K562 (cell line): ENCODE results near the gene MTA1. TPM values are rescaled to one million over a fixed set of nuclear protein-coding genes. Genes with fewer than 3 reads are reported as not detected.

Experiments used
- GABPA ChIP-seq: fragments of 200-800 bp; sonication (Bioruptor generic); conservative IDR thresholded peaks from 2 replicates; pipeline ENCODE4 v1.6.1; 2016; ENCODE audit warnings: low read depth, missing genetic modification characterization, missing compliant biosample characterization
- POLR2G ChIP-seq: fragments of 200-400 bp; formaldehyde crosslinking; IDR thresholded peaks from 2 replicates; pipeline ENCODE4 v1.6.1; 2017; ENCODE audit warnings: low read depth, mild to moderate bottlenecking, antibody characterized with exemption, low read length, moderate library complexity
- RBFOX2 ChIP-seq: fragments of 200-400 bp; formaldehyde crosslinking; IDR thresholded peaks from 2 replicates; pipeline ENCODE4 v1.6.1; 2017; ENCODE audit warnings: low read depth, mild to moderate bottlenecking, low read length, moderate library complexity
- SIN3B ChIP-seq: fragments of 450-650 bp; IDR thresholded peaks from 2 replicates; pipeline ENCODE4 v1.6.1; 2017; ENCODE audit warnings: low read depth, mild to moderate bottlenecking, moderate library complexity
- YY1 ChIP-seq, 3 experiments: IDR thresholded peaks; 2 replicates each; pipeline ENCODE4 v1.6.1; 2011; ENCODE audit warnings: low read length in 2 of 3, mild to moderate bottlenecking in 2 of 3, moderate library complexity in 2 of 3, borderline replicate concordance in 1 of 3, control low read depth in 1 of 3, low read depth in 1 of 3; ENCODE audit not compliant: insufficient read depth in 3 of 3, insufficient replicate concordance in 2 of 3, control insufficient read depth in 1 of 3, insufficient read length in 1 of 3; ENCODE audit errors: extremely low read depth in 1 of 3
- ZNF561 ChIP-seq: fragments of 450-650 bp; formaldehyde crosslinking; conservative IDR thresholded peaks from 2 replicates; pipeline ENCODE4 v1.4.0; 2020; ENCODE audit warnings: mild to moderate bottlenecking, moderate library complexity
- polyA plus RNA-seq, 8 experiments: library from polyadenylated mRNA; depleted of rRNA in 4 of 8; stranded (reverse) in 5 of 8; unstranded in 3 of 8; fragments of >200 nt; fragmentation: Nextera tagmentation in 2 of 8; fragmentation: Illumina TruSeq in 1 of 8; extraction: Ambion mirVana in 2 of 8; extraction: Trizol in 1 of 8; gene quantifications; 2 replicates each; pipeline versions ENCODE4 v1.2.1 to v1.2.3, GENCODE V29; 2011 to 2014; ENCODE audit warnings: inconsistent platforms in 1 of 8, missing spikeins in 1 of 8
- total RNA-seq, 7 experiments: library from RNA; depleted of rRNA in 6 of 7; stranded (reverse); fragments of >200 nt in 6 of 7; fragmentation: Illumina TruSeq in 2 of 7; extraction: Trizol in 2 of 7; gene quantifications; 2 replicates each; pipeline versions ENCODE4 v1.2.1 to v1.2.3, GENCODE V29; 2011 to 2021; ENCODE audit warnings: low replicate concordance in 1 of 7
- TF ChIP-seq, protein P1 (sequence below), 2 experiments: fragments of 200-800 bp in 1 of 2; sonication (Bioruptor generic) in 1 of 2; sonication (generic) in 1 of 2; formaldehyde crosslinking in 1 of 2; IDR thresholded peaks in 1 of 2; conservative IDR thresholded peaks in 1 of 2; 2 replicates each; pipeline versions ENCODE4 v1.5.0 to v1.6.1; 2016 to 2020; ENCODE audit warnings: missing compliant biosample characterization in 1 of 2, missing genetic modification characterization in 1 of 2, missing genetic modification reagents in 1 of 2
- TF ChIP-seq, protein P2 (sequence below): fragments of 200-800 bp; sonication (Bioruptor generic); IDR thresholded peaks from 2 replicates; pipeline ENCODE4 v1.6.1; 2017; ENCODE audit warnings: missing genetic modification characterization, missing compliant biosample characterization
- TF ChIP-seq, protein P3 (sequence below): fragments of 450-650 bp; IDR thresholded peaks from 2 replicates; pipeline ENCODE4 v1.6.1; 2016; ENCODE audit warnings: mild to moderate bottlenecking, moderate library complexity

The MTA1 gene
- total and polyA plus RNA-seq, 9 of the 15 experiments (the other 6 are each of a cell fraction or from before 2014, with no cell fraction given) = 0.13 to 118 (median 32.3) TPM

DNA sequence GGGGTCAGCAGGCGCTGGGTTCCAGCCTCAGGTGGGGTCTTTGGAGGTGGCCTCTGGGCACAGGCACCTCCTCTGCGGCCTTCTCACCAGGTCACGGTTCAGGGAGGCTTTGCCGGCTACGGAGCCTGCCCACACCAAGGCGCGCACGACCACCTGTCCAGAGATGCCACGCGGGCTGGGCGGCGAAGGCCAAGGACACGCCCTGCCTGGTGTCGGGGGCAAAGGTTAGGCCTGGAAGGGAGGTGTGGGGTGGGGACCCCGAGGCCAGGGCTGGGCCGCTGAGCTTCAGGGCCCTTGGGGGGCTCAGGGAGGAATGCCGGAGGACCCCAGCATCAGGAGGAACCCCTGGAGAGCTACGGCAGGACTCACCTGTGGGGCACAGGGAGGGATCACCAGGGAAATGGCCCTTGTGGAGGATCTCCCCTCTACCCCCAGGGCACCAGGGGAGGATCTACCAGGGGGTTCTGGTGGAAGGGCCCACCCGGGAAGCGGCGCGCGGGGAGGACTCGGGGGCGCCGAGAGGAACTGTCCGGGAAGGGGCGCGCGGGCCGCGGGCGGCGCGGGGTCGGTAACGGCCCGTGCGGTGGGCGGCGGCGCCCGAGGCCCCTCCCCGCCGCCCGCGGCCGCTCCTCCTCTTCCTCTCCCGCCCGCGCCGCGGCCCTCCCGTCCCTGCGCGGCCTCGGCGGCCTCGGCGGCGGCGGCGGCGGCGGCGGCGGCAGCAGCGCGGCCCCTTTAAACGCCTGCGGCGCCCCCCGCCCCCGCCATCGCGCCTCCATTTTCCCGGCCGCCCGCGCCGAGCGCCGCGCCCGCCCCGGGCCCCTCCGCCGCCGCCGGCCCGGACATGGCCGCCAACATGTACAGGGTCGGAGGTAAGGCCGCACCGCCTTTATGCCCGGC lies at the start of gene MTA1 (continued):
- TF ChIP-seq SIN3B (0 out of 2 replicates have a peak, but pooled peaks have one; percentile 24), YY1 (IDR thresholded peaks at IDR 0.05; ENCODE audit: borderline replicate concordance in 1 of 3, control insufficient read depth in 1 of 3, extremely low read depth in 1 of 3, insufficient read depth in 3 of 3, insufficient read length in 1 of 3, insufficient replicate concordance in 2 of 3, low read depth in 1 of 3, low read length in 2 of 3) (peak in 2 of 3 experiments; percentile 64 to 79), POLR2G (peak; percentile 49), RBFOX2 (peak; percentile 62), ZNF561 (CRISPR knock-in tag) (no peak), GABPA (peak; percentile 58)
- TF ChIP-seq, protein P1, sequence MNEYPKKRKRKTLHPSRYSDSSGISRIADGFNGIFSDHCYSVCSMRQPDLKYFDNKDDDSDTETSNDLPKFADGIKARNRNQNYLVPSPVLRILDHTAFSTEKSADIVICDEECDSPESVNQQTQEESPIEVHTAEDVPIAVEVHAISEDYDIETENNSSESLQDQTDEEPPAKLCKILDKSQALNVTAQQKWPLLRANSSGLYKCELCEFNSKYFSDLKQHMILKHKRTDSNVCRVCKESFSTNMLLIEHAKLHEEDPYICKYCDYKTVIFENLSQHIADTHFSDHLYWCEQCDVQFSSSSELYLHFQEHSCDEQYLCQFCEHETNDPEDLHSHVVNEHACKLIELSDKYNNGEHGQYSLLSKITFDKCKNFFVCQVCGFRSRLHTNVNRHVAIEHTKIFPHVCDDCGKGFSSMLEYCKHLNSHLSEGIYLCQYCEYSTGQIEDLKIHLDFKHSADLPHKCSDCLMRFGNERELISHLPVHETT (CRISPR knock-in tag; conservative IDR thresholded peaks at IDR 0.05 in 1 of 2, IDR thresholded peaks at IDR 0.05 in 1 of 2) = peak in 1 of 2 experiments; percentile 71; a peak in 2 of 4 replicates
- TF ChIP-seq, protein P2, sequence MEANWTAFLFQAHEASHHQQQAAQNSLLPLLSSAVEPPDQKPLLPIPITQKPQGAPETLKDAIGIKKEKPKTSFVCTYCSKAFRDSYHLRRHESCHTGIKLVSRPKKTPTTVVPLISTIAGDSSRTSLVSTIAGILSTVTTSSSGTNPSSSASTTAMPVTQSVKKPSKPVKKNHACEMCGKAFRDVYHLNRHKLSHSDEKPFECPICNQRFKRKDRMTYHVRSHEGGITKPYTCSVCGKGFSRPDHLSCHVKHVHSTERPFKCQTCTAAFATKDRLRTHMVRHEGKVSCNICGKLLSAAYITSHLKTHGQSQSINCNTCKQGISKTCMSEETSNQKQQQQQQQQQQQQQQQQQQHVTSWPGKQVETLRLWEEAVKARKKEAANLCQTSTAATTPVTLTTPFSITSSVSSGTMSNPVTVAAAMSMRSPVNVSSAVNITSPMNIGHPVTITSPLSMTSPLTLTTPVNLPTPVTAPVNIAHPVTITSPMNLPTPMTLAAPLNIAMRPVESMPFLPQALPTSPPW = peak; percentile 73
- TF ChIP-seq, protein P3, sequence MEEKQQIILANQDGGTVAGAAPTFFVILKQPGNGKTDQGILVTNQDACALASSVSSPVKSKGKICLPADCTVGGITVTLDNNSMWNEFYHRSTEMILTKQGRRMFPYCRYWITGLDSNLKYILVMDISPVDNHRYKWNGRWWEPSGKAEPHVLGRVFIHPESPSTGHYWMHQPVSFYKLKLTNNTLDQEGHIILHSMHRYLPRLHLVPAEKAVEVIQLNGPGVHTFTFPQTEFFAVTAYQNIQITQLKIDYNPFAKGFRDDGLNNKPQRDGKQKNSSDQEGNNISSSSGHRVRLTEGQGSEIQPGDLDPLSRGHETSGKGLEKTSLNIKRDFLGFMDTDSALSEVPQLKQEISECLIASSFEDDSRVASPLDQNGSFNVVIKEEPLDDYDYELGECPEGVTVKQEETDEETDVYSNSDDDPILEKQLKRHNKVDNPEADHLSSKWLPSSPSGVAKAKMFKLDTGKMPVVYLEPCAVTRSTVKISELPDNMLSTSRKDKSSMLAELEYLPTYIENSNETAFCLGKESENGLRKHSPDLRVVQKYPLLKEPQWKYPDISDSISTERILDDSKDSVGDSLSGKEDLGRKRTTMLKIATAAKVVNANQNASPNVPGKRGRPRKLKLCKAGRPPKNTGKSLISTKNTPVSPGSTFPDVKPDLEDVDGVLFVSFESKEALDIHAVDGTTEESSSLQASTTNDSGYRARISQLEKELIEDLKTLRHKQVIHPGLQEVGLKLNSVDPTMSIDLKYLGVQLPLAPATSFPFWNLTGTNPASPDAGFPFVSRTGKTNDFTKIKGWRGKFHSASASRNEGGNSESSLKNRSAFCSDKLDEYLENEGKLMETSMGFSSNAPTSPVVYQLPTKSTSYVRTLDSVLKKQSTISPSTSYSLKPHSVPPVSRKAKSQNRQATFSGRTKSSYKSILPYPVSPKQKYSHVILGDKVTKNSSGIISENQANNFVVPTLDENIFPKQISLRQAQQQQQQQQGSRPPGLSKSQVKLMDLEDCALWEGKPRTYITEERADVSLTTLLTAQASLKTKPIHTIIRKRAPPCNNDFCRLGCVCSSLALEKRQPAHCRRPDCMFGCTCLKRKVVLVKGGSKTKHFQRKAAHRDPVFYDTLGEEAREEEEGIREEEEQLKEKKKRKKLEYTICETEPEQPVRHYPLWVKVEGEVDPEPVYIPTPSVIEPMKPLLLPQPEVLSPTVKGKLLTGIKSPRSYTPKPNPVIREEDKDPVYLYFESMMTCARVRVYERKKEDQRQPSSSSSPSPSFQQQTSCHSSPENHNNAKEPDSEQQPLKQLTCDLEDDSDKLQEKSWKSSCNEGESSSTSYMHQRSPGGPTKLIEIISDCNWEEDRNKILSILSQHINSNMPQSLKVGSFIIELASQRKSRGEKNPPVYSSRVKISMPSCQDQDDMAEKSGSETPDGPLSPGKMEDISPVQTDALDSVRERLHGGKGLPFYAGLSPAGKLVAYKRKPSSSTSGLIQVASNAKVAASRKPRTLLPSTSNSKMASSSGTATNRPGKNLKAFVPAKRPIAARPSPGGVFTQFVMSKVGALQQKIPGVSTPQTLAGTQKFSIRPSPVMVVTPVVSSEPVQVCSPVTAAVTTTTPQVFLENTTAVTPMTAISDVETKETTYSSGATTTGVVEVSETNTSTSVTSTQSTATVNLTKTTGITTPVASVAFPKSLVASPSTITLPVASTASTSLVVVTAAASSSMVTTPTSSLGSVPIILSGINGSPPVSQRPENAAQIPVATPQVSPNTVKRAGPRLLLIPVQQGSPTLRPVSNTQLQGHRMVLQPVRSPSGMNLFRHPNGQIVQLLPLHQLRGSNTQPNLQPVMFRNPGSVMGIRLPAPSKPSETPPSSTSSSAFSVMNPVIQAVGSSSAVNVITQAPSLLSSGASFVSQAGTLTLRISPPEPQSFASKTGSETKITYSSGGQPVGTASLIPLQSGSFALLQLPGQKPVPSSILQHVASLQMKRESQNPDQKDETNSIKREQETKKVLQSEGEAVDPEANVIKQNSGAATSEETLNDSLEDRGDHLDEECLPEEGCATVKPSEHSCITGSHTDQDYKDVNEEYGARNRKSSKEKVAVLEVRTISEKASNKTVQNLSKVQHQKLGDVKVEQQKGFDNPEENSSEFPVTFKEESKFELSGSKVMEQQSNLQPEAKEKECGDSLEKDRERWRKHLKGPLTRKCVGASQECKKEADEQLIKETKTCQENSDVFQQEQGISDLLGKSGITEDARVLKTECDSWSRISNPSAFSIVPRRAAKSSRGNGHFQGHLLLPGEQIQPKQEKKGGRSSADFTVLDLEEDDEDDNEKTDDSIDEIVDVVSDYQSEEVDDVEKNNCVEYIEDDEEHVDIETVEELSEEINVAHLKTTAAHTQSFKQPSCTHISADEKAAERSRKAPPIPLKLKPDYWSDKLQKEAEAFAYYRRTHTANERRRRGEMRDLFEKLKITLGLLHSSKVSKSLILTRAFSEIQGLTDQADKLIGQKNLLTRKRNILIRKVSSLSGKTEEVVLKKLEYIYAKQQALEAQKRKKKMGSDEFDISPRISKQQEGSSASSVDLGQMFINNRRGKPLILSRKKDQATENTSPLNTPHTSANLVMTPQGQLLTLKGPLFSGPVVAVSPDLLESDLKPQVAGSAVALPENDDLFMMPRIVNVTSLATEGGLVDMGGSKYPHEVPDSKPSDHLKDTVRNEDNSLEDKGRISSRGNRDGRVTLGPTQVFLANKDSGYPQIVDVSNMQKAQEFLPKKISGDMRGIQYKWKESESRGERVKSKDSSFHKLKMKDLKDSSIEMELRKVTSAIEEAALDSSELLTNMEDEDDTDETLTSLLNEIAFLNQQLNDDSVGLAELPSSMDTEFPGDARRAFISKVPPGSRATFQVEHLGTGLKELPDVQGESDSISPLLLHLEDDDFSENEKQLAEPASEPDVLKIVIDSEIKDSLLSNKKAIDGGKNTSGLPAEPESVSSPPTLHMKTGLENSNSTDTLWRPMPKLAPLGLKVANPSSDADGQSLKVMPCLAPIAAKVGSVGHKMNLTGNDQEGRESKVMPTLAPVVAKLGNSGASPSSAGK = peak; percentile 55; the same call in 1 of the 2 replicates
